SK-N-SH treated with all-trans-retinoic acid at 6 μM for 48 hours (cell line): ENCODE measurements around the gene NRARP.

Experiments
- CSDC2 ChIP-seq: fragments of 250-450 bp; sonication (Bioruptor Pico); IDR thresholded peaks from 2 replicates; pipeline ENCODE4 v1.5.0; 2020; ENCODE audit warnings: mild to moderate bottlenecking, moderate library complexity
- OSR1 ChIP-seq: fragments of 250-450 bp; sonication (Bioruptor Pico); IDR thresholded peaks from 2 replicates; pipeline ENCODE4 v1.8.0; 2022; ENCODE audit warnings: moderate library complexity, mild to moderate bottlenecking, inconsistent platforms
- SNAI2 ChIP-seq: fragments of 250-450 bp; sonication (Bioruptor Pico); IDR thresholded peaks from 2 replicates; pipeline ENCODE4 v1.5.0; 2020; ENCODE audit warnings: mild to moderate bottlenecking, moderate library complexity
- TOX ChIP-seq: fragments of 250-450 bp; sonication (Bioruptor Pico); IDR thresholded peaks from 2 replicates; pipeline ENCODE4 v1.8.0; 2021; ENCODE audit warnings: mild to moderate bottlenecking, moderate library complexity, borderline replicate concordance
- ZC3H10 ChIP-seq: fragments of 250-450 bp; sonication (Bioruptor Pico); IDR thresholded peaks from 2 replicates; pipeline ENCODE4 v1.5.1; 2021; ENCODE audit warnings: mild to moderate bottlenecking, moderate library complexity
- TF ChIP-seq, protein P1 (sequence below): fragments of 250-450 bp; sonication (Bioruptor Pico); IDR thresholded peaks from 2 replicates; pipeline ENCODE4 v1.8.0; 2020; ENCODE audit warnings: mild to moderate bottlenecking, moderate library complexity, borderline replicate concordance
- TF ChIP-seq, protein P2 (sequence below): fragments of 250-450 bp; sonication (Bioruptor Pico); IDR thresholded peaks from 2 replicates; pipeline ENCODE4 v1.5.1; 2020; ENCODE audit warnings: low read depth, mild to moderate bottlenecking, moderate library complexity
- TF ChIP-seq, protein P3 (sequence below): fragments of 250-450 bp; sonication (Bioruptor Pico); IDR thresholded peaks from 2 replicates; pipeline ENCODE4 v1.5.1; 2021; ENCODE audit warnings: mild to moderate bottlenecking, moderate library complexity

DNA sequence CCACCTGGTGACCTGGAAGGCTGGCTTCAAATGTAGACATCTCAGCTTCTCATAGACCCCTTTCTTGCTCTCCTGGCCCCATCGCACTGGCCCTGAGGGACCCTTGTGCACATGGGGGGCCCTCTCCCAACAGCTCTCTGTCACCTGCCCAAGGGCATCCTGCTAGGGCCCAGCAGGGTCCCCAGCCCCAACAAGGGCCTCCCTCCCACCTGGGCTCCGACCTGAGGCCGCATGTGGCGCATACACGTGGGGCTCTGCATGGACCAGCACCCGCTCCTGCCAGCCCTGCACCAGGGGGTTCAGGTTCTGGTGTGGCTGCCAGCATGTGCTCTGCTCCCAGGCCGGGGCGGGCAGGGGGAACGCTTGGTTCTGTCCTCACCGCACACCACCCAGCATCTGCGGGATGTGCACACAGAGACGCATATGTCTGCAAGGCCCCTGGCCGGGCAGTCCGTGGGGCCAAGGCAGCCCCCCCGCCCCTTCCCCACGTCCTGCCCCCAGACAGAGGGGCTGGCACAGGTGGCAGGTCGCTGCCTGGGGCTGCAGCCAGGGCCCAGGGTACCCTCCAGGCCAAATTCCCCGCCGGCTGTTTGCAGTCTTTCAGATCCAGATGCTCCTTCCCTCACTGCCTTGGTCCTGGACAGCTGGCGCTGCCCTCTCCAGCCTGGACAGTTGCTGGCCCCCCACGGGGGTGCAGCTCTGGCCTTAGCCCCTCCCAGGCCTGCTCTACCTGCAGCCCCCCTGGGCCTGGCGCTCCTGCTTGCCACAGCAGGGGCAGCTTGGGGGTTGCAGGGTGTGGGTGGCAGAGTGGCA, 17.9 kb upstream of the NRARP start:
- TF ChIP-seq, protein P1, sequence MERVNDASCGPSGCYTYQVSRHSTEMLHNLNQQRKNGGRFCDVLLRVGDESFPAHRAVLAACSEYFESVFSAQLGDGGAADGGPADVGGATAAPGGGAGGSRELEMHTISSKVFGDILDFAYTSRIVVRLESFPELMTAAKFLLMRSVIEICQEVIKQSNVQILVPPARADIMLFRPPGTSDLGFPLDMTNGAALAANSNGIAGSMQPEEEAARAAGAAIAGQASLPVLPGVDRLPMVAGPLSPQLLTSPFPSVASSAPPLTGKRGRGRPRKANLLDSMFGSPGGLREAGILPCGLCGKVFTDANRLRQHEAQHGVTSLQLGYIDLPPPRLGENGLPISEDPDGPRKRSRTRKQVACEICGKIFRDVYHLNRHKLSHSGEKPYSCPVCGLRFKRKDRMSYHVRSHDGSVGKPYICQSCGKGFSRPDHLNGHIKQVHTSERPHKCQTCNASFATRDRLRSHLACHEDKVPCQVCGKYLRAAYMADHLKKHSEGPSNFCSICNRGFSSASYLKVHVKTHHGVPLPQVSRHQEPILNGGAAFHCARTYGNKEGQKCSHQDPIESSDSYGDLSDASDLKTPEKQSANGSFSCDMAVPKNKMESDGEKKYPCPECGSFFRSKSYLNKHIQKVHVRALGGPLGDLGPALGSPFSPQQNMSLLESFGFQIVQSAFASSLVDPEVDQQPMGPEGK = no peak
- TF ChIP-seq ZC3H10 (CRISPR knock-in tag) (no peak), OSR1 (CRISPR knock-in tag) (no peak), CSDC2 (no peak), SNAI2 (CRISPR knock-in tag) (no peak), TOX (CRISPR knock-in tag) (no peak)
- TF ChIP-seq, protein P2, sequence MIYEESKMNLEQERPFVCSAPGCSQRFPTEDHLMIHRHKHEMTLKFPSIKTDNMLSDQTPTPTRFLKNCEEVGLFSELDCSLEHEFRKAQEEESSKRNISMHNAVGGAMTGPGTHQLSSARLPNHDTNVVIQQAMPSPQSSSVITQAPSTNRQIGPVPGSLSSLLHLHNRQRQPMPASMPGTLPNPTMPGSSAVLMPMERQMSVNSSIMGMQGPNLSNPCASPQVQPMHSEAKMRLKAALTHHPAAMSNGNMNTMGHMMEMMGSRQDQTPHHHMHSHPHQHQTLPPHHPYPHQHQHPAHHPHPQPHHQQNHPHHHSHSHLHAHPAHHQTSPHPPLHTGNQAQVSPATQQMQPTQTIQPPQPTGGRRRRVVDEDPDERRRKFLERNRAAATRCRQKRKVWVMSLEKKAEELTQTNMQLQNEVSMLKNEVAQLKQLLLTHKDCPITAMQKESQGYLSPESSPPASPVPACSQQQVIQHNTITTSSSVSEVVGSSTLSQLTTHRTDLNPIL (CRISPR knock-in tag) = no peak
- TF ChIP-seq, protein P3, sequence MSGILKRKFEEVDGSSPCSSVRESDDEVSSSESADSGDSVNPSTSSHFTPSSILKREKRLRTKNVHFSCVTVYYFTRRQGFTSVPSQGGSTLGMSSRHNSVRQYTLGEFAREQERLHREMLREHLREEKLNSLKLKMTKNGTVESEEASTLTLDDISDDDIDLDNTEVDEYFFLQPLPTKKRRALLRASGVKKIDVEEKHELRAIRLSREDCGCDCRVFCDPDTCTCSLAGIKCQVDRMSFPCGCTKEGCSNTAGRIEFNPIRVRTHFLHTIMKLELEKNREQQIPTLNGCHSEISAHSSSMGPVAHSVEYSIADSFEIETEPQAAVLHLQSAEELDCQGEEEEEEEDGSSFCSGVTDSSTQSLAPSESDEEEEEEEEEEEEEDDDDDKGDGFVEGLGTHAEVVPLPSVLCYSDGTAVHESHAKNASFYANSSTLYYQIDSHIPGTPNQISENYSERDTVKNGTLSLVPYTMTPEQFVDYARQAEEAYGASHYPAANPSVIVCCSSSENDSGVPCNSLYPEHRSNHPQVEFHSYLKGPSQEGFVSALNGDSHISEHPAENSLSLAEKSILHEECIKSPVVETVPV (CRISPR knock-in tag) = no peak
